ENCODE data around the gene NMT1. TPM values are rescaled to one million over a fixed set of nuclear protein-coding genes. Genes with fewer than 3 reads are reported as not detected.

NMT1 gene
- total and polyA plus RNA-seq, 10 donors = 37.5 to 108 (median 63.9) TPM

- intact Hi-C loops (cut with DNase I; ENCODE audit: low total_unique reads) = no loop called here
- Histone ChIP-seq H3K9me3 (no peaks in the 10 kb centered on the region), H3K36me3 (peaks cover 15 to 73% (median 61%) of the 10 kb centered on the region in 6 donors), H3K27ac (no peak overlapping the region), H3K4me1 (peaks cover 5 to 30% (median 15%) of the 10 kb centered on the region in 6 donors), H3K27me3 (replicated peaks in 1 of 7) (no peaks in the 10 kb centered on the region), H3K4me3 (no peak overlapping the region)
- 81 to 93% (median 93%) methylated on average over 9 to 13 of the region's 13 CpGs for WGBS, 5 donors
- TF ChIP-seq, protein P1, sequence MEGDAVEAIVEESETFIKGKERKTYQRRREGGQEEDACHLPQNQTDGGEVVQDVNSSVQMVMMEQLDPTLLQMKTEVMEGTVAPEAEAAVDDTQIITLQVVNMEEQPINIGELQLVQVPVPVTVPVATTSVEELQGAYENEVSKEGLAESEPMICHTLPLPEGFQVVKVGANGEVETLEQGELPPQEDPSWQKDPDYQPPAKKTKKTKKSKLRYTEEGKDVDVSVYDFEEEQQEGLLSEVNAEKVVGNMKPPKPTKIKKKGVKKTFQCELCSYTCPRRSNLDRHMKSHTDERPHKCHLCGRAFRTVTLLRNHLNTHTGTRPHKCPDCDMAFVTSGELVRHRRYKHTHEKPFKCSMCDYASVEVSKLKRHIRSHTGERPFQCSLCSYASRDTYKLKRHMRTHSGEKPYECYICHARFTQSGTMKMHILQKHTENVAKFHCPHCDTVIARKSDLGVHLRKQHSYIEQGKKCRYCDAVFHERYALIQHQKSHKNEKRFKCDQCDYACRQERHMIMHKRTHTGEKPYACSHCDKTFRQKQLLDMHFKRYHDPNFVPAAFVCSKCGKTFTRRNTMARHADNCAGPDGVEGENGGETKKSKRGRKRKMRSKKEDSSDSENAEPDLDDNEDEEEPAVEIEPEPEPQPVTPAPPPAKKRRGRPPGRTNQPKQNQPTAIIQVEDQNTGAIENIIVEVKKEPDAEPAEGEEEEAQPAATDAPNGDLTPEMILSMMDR (IDR thresholded peaks at IDR 0.05 in 8 of 11, conservative IDR thresholded peaks at IDR 0.05 in 3 of 11) = no peak
- TF ChIP-seq POLR2AphosphoS5 (IDR thresholded peaks at IDR 0.05) (no peak), POLR2A (IDR thresholded peaks at IDR 0.05) (no peak)
- no peak for DNase-seq
Measured at GRCh38 chr17:45107293-45108010, 46.3 kb downstream of the NMT1 start.

GRCh38 chr17:45108051-45108450, 46.9 kb downstream of the NMT1 start:
- TF ChIP-seq POLR2AphosphoS5 (IDR thresholded peaks at IDR 0.05) = peak in 1 of 3 donors; percentile 40
- TF ChIP-seq POLR2A (IDR thresholded peaks at IDR 0.05) = no peak
- Histone ChIP-seq H3K27ac (no peak overlapping the region), H3K9me3 (no peaks in the 10 kb centered on the region), H3K27me3 (replicated peaks in 1 of 7) (no peaks in the 10 kb centered on the region), H3K36me3 (peaks cover 15 to 67% (median 55%) of the 10 kb centered on the region in 6 donors), H3K4me3 (no peak overlapping the region), H3K4me1 (peaks cover 5 to 31% (median 15%) of the 10 kb centered on the region in 6 donors)
- 74 to 95% (median 76%) methylated on average over 6 to 9 of the region's 9 CpGs for WGBS, 5 donors
- intact Hi-C loops (cut with DNase I; ENCODE audit: low total_unique reads) = no loop called here
- no peak for DNase-seq

DNA sequence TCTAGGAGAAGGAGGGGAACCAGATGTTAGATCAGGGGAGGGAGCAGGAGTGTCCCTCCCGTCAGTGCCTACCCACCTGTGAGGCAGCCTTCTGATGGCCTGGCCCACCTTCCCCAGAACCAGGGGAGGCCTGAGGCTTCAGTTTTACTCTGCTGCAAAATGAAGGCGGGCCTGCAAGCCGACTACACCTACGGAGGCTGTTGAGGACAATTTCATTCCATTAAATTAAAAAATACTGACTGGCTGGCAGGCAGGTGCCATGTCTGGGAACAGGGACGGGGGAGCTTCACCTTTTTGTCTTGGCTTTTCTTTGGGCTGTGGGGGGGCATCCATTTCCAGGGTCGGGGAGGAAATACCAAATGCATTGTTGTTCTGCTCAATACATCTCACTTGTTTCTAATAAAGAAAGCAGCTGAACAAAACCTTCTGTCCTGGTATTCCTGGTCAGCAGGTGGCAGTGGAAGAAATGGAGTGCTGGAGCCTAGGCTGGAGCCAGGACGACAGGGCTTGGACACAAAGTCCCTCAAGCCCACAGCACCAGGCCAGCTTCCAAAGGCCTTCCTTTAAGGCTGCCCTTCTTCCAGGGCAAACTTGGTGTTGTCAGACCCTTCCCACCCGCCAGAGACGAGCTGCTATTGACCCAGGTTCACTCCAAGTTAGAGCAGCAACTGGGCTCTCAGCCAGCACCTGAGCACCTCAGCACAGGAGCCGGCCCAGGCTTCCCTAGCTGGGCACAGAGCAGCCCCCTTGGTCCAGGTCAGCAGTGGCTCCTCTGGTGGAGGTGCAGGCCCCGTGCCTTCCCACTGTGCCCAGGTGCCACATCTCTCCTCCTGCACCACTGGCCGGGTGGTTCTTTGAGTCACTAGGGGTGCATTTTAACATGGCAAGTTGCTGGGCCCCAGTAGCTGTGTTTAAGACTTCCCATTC, 47.7 kb downstream of the NMT1 start:
- Histone ChIP-seq H3K4me3 (no peak overlapping the region), H3K27me3 (replicated peaks in 1 of 7) (no peaks in the 10 kb centered on the region), H3K9me3 (no peaks in the 10 kb centered on the region), H3K36me3 (peaks cover 9 to 59% (median 47%) of the 10 kb centered on the region in 6 donors), H3K27ac (no peak overlapping the region), H3K4me1 (peaks cover 5 to 31% (median 15%) of the 10 kb centered on the region in 6 donors)
- 83 to 90% (median 86%) methylated on average over 10 to 12 of the region's 12 CpGs for WGBS, 5 donors
- no peak for TF ChIP-seq POLR2A (IDR thresholded peaks at IDR 0.05)
- TF ChIP-seq, protein P1 (IDR thresholded peaks at IDR 0.05 in 8 of 11, conservative IDR thresholded peaks at IDR 0.05 in 3 of 11) = no peak
- peak in 1 of 3 donors; percentile 58 for TF ChIP-seq POLR2AphosphoS5 (IDR thresholded peaks at IDR 0.05)
- intact Hi-C loops (cut with DNase I; ENCODE audit: low total_unique reads) = no loop called here
- no peak for DNase-seq

DNA sequence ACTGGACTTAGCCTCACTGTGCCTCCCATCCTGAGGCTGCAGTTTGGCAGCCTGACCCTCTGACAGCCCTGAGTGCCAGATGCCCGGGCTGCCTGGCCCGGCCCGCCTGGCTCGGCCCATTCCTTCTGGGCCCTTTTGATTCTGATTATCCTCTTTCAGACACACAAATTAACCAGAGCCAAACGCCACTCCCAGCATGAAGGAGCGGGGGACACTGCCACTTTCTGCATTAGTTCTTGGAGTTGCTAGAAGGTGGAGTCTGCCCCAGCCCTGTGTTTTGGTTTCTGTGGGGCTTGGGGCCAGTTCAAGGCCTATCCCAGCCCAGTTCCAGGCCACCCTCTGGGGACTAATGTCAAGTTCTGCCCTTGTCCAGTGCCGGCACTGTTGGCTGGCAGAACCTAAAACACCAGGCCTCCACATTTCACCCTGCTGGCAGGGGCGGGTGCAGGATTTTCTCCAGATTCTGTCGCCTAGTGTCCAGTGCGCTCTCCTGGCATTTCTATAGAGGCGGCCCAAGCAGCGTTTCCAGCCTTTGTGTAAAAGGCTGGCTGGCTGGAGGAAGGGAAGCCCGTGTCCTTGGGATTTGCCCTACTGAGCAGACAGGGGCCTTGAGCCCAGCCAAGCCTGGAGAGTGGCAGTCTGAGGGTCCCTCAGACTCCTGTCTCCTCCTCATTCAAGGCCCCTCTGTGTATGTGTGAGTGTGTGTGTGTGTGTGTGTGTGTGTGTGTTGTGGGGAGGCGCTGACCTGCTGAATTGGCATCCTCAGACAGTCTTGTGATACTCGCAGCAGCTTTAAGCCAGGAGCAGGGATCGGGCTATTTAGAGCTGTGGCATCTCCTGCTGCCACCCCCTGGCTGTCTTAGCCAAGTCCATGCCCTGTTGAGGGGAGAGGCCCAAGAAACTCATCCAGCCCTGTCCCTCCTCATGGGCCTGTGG, 49.8 kb downstream of the NMT1 start:
- peaks cover 5 to 31% (median 15%) of the 10 kb centered on the region in 6 donors for H3K4me1 ChIP-seq
- H3K4me3 ChIP-seq = no peak overlapping the region
- peak overlapping the region in 5 of 8 donors; percentile 42 to 67 (median 61) for H3K27ac ChIP-seq
- H3K27me3 ChIP-seq (replicated peaks in 1 of 7) = no peaks in the 10 kb centered on the region
- WGBS, 5 donors = 65 to 89% (median 70%) methylated on average over 15 to 16 of the region's 16 CpGs
- TF ChIP-seq POLR2A (IDR thresholded peaks at IDR 0.05) = no peak
- peak in 1 of 3 donors; percentile 34 for TF ChIP-seq POLR2AphosphoS5 (IDR thresholded peaks at IDR 0.05)
- TF ChIP-seq, protein P1 (IDR thresholded peaks at IDR 0.05 in 8 of 11, conservative IDR thresholded peaks at IDR 0.05 in 3 of 11) = peak in 2 of 11 experiments; percentile 8 to 9
- H3K9me3 ChIP-seq = no peaks in the 10 kb centered on the region
- no peak for DNase-seq
- intact Hi-C loops (cut with DNase I; ENCODE audit: low total_unique reads) = no loop called here
- H3K36me3 ChIP-seq = peaks cover 0 to 38% (median 27%) of the 10 kb centered on the region in 6 donors

All from spleen (tissue), 11 donors.